ENCODE measurements around the gene SIAE.
"Not testable (repeated sequence)": the region's sequence is repeated elsewhere in the genome, so short reads cannot be mapped to it uniquely, and the experiment has no call there.

Gene SIAE

DNA sequence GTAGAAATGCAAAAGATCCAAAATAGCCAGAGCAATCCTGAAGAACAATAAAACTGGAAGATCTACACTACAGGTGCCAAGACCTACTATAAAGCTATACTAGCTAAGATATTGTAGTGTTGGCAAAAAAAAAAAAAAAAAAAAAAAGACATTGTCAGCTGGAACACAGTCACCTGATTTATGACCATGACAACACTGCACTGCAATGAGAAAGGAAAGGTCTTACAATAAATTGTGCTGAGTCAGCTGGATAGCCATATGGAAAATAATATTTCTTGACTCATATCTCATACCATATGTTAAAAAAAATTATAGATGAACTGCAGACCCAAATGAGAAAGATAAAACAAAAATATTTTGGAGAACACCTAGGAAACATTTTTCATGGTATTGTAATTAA is 65.4 kb downstream of the SIAE start:
- Histone ChIP-seq H2AFZ (ENCODE audit: low read depth, low read length) (no peak overlapping the region), H3K36me3 (ENCODE audit: insufficient read depth, low read length) (no peaks in the 10 kb centered on the region), H3K4me3 (ENCODE audit: low read length) (no peak overlapping the region), H3K9me3 (ENCODE audit: low read length) (no peaks in the 10 kb centered on the region), H3K27me3 (ENCODE audit: insufficient read depth, low read length) (peaks cover 13% of the 10 kb centered on the region), H3K4me1 (ENCODE audit: insufficient read depth, low read length) (no peaks in the 10 kb centered on the region)

DNA sequence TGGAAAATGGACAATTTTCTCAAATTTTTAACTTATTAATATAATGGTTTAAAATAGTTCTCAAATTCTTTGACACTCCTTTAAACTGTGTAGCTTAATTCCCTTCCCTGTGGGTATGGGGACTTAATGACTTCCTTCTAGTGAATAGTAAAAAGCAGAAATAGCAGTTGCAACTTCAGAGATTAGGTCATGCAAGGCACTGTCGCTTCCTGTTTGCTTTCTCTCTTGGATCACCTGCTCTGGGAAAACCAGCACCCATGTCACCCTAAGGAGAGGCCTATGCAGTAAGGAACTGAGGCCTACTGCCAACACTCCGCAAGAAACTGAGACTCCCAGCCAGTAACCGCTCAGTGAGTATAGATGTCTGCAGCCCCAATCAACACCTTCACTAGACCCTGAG is 67.8 kb downstream of the SIAE start:
- Histone ChIP-seq H3K9me3 (ENCODE audit: low read length) (no peaks in the 10 kb centered on the region), H3K4me1 (ENCODE audit: insufficient read depth, low read length) (no peaks in the 10 kb centered on the region), H2AFZ (ENCODE audit: low read depth, low read length) (no peak overlapping the region), H3K27me3 (ENCODE audit: insufficient read depth, low read length) (peaks cover 4% of the 10 kb centered on the region), H3K4me3 (ENCODE audit: low read length) (no peak overlapping the region), H3K36me3 (ENCODE audit: insufficient read depth, low read length) (no peaks in the 10 kb centered on the region)

DNA sequence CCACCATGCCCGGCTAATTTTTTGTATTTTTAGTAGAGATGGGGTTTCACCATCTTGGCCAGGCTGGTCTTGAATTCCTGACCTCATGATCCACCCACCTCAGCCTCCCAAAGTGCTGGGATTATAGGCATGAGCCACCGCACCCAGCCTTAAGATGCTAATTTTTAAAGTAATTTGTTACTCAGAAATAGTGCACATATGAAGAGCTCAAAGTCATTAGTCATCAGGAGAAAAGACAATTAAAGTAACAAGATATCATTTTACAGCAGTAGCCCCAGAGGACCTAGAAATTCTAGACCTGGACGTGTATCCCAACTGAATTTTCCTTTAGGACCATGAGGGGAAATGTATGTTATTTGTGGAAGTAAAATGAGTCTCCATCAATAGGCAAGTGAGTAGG is 70.8 kb downstream of the SIAE start:
- H3K4me1 ChIP-seq (ENCODE audit: insufficient read depth, low read length); H3K4me3 ChIP-seq (ENCODE audit: low read length); H2AFZ ChIP-seq (ENCODE audit: low read depth, low read length); H3K27me3 ChIP-seq (ENCODE audit: insufficient read depth, low read length); H3K9me3 ChIP-seq (ENCODE audit: low read length); H3K36me3 ChIP-seq (ENCODE audit: insufficient read depth, low read length): not testable (repeated sequence)

DNA sequence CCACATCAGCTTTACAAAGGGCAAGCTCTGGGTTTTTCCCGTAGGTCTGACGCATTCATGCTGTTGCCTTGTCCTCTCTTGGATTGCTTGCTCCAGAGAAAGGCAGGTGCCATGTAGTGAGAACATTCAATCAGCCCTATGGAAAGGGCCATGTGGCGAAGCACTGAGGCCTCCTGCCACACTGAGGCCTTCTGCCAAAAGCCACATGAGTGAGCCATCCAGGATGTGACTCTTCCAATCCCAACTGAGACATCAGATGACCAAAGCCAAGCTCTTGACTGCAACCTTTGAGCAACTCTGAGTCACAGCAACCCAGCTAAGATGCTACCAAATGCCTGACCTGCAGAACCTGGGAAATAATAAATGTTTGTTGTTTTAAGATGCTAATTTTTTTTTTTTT is 71.3 kb downstream of the SIAE start:
- H3K4me1 ChIP-seq (ENCODE audit: insufficient read depth, low read length): no peaks in the 10 kb centered on the region

DNA sequence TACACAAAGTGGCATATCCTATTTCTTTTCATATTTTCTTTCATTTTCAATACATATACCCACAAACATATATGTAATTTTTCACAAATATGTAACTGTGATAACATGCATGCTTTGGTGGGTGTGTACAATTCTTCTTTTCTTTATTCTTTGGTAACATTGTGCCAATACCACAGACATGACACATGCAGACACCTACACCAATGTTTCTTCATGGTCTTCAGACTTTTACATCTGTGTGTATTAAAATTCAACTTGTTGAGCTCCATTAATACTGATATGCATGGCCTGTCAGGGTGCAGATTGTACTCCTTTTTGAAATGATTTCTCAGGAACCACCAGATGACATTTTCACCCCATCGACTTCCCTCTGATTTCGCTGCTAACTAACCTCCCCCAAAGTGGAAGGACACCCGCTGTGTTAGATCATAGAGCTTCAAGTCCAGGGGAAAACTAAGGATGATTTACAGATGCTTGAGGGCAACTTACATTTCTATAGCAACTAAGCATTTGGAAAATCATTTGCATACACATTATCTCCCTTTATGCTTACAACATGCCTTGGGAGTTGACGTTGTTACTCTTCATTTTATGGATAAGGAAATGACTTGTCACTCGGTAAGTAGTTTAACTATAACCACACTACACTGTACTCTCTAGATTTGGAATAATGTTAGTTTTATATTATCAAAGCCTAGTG is 72.8 kb downstream of the SIAE start:
- Histone ChIP-seq H3K27me3 (ENCODE audit: insufficient read depth, low read length) (no peaks in the 10 kb centered on the region), H3K4me1 (ENCODE audit: insufficient read depth, low read length) (no peaks in the 10 kb centered on the region), H3K36me3 (ENCODE audit: insufficient read depth, low read length) (no peaks in the 10 kb centered on the region), H3K9me3 (ENCODE audit: low read length) (no peaks in the 10 kb centered on the region), H2AFZ (ENCODE audit: low read depth, low read length) (no peak overlapping the region), H3K4me3 (ENCODE audit: low read length) (no peak overlapping the region)

More for the DNA sequence above, 71.3 kb downstream of the SIAE start:
- Histone ChIP-seq H3K4me3 (ENCODE audit: low read length) (no peak overlapping the region), H3K9me3 (ENCODE audit: low read length) (no peaks in the 10 kb centered on the region), H2AFZ (ENCODE audit: low read depth, low read length) (no peak overlapping the region), H3K36me3 (ENCODE audit: insufficient read depth, low read length) (no peaks in the 10 kb centered on the region), H3K27me3 (ENCODE audit: insufficient read depth, low read length) (no peaks in the 10 kb centered on the region)

DNA sequence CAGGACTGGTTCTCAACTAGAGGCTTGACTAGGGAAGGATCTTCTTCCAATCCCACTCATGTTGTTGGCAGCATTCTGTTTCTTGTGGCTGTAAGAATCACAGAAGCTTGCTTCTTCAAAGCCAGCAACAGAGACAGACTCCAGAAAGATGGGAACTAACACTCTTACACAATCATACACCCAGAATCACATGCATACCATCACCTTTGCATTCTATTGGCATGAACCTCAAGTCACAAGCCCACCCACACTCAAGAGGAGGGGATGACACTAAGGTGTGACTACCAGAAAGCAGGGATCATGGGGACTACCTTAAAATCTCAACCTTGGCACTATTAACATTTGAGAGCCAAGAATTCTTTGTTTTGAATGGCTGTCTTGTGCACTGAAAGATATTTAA is 75.9 kb downstream of the SIAE start:
- Histone ChIP-seq H3K4me3 (ENCODE audit: low read length) (no peak overlapping the region), H2AFZ (ENCODE audit: low read depth, low read length) (no peak overlapping the region), H3K27me3 (ENCODE audit: insufficient read depth, low read length) (no peaks in the 10 kb centered on the region), H3K9me3 (ENCODE audit: low read length) (no peaks in the 10 kb centered on the region), H3K4me1 (ENCODE audit: insufficient read depth, low read length) (no peaks in the 10 kb centered on the region), H3K36me3 (ENCODE audit: insufficient read depth, low read length) (no peaks in the 10 kb centered on the region)

DNA sequence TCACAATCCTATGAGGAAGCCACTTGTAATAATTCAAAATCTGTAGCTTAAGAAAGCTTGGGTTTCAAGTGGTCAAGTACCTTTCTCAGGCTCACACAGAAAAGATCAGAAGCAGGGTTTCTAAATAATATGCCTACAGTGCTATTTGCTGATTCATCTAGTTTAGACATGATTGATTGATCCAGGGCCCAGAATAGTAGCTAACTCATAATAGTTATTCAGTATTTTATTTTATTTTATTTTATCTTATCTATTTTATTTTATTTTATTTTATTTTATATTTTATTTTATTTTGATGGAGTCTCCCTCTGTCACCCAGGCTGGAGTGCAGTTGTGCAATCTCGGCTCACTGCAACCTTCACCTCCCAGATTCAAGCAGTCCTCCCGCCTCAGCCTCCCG is 78.2 kb downstream of the SIAE start:
- no peak overlapping the region for H2AFZ ChIP-seq (ENCODE audit: low read depth, low read length)
- no peaks in the 10 kb centered on the region for H3K4me1 ChIP-seq (ENCODE audit: insufficient read depth, low read length)
- H3K4me3 ChIP-seq (ENCODE audit: low read length): no peak overlapping the region
- H3K9me3 ChIP-seq (ENCODE audit: low read length): no peaks in the 10 kb centered on the region
- H3K36me3 ChIP-seq (ENCODE audit: insufficient read depth, low read length): no peaks in the 10 kb centered on the region
- H3K27me3 ChIP-seq (ENCODE audit: insufficient read depth, low read length): no peaks in the 10 kb centered on the region

DNA sequence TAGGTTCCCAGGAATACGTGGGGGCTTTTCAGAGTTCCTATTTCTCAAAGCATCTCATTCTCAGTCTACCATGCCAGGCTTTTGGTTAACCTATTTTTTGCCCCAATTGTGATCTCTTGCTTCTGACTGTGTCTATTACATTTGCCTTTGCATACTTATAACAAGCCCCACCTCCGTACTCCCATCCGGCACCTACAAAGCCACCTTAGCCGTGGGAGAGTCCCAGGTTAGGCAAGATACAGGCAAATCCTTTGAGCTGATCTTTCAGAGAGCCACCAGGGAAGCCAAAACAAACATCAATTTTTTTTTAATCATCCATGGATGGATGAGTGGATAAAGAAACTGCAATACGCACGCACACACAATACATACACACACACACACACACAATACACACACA is 80.9 kb downstream of the SIAE start:
- no peaks in the 10 kb centered on the region for H3K36me3 ChIP-seq (ENCODE audit: insufficient read depth, low read length)
- H2AFZ ChIP-seq (ENCODE audit: low read depth, low read length): no peak overlapping the region
- H3K4me3 ChIP-seq (ENCODE audit: low read length): no peak overlapping the region
- H3K9me3 ChIP-seq (ENCODE audit: low read length): no peaks in the 10 kb centered on the region
- H3K4me1 ChIP-seq (ENCODE audit: insufficient read depth, low read length): no peaks in the 10 kb centered on the region
- no peaks in the 10 kb centered on the region for H3K27me3 ChIP-seq (ENCODE audit: insufficient read depth, low read length)

DNA sequence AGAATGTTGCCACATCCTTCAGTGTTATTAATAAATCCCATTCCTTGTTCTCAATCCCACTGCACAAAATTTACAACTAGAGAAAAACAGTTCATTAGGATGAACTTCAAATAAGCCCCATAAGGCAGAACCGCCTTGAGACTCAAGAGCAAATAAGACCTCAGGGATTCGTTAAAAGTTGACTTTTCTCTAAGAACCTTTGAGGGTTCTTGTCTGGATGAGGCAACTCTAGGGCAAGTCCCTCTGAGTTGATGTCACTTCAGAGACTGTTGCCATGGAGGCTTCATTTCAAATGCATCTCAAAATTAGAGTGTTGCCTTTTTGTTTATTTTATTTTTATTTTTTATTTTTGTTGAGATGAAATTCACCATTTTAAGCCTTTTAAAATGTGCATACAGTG is 82.1 kb downstream of the SIAE start:
- no peak overlapping the region for H3K4me3 ChIP-seq (ENCODE audit: low read length)

DNA sequence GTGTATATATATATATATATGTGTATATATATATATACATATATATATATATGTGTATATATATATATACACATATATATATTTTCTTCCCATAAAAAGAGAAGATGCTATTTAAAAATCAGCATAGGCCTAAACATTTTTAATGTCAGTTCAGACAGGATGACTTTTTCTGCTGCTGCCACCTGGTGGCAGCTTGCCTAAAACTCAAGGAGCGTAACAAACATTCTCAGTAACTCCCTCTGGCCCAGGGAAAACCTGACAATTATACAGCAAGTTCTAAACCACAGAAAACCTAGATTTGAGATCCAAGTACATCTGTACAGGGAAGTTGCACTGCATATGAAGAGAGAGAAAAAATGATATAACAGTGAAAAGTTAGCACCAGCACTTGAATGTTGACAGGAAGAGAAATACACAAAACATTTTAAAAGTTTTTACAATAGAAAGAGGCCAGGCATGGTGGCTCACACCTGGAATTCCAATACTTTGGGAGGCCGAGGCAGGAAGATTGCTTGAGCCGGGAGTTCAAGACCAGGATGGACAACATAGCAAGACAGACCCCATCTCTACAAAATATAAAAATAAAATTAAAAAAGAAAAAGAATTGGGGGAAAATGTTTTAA is 87.2 kb downstream of the SIAE start:
- Histone ChIP-seq H3K27me3 (ENCODE audit: insufficient read depth, low read length) (no peaks in the 10 kb centered on the region), H3K9me3 (ENCODE audit: low read length) (no peaks in the 10 kb centered on the region), H2AFZ (ENCODE audit: low read depth, low read length) (no peak overlapping the region), H3K4me1 (ENCODE audit: insufficient read depth, low read length) (no peaks in the 10 kb centered on the region), H3K36me3 (ENCODE audit: insufficient read depth, low read length) (no peaks in the 10 kb centered on the region), H3K4me3 (ENCODE audit: low read length) (no peak overlapping the region)

More for the DNA sequence above, 82.1 kb downstream of the SIAE start:
- no peaks in the 10 kb centered on the region for H3K4me1 ChIP-seq (ENCODE audit: insufficient read depth, low read length)
- H3K9me3 ChIP-seq (ENCODE audit: low read length): no peaks in the 10 kb centered on the region
- no peaks in the 10 kb centered on the region for H3K36me3 ChIP-seq (ENCODE audit: insufficient read depth, low read length)
- H3K27me3 ChIP-seq (ENCODE audit: insufficient read depth, low read length): no peaks in the 10 kb centered on the region
- no peak overlapping the region for H2AFZ ChIP-seq (ENCODE audit: low read depth, low read length)

DNA sequence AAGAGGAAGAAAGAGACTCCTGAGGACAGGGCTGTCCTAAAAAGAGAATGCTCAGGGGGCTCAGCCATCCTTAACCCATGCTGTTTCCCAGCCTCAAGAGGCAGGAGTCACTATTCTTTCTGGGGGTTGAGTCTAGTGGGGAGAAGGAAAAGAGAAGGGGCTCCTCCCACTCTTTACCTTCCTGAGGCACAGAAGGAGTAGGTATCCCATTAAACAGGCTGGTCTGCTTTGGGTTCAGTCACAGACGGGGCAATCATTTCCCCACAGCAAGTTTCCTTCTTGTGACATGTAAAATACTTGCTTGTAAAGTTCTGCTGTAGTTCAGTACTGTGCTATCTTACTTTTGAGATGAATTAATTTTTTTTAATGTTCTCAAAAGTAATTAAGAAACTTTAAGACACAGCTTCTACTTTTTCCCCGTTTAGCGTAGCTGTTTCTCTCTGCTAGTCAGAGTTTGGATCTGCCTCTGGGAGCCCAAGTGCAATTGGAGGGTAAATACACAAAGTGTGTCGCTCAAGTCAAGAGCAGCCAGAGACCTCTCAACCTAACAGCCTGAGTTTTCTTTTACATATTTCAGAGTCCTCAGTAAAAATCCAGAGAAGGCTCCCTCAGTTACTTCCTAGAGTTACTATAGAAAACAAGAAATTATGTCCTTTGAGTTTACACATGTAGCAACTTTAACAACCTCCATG is 88.7 kb downstream of the SIAE start:
- Histone ChIP-seq H3K36me3 (ENCODE audit: insufficient read depth, low read length) (no peaks in the 10 kb centered on the region), H3K4me3 (ENCODE audit: low read length) (no peak overlapping the region), H3K9me3 (ENCODE audit: low read length) (no peaks in the 10 kb centered on the region), H2AFZ (ENCODE audit: low read depth, low read length) (no peak overlapping the region), H3K27me3 (ENCODE audit: insufficient read depth, low read length) (no peaks in the 10 kb centered on the region), H3K4me1 (ENCODE audit: insufficient read depth, low read length) (no peaks in the 10 kb centered on the region)

DNA sequence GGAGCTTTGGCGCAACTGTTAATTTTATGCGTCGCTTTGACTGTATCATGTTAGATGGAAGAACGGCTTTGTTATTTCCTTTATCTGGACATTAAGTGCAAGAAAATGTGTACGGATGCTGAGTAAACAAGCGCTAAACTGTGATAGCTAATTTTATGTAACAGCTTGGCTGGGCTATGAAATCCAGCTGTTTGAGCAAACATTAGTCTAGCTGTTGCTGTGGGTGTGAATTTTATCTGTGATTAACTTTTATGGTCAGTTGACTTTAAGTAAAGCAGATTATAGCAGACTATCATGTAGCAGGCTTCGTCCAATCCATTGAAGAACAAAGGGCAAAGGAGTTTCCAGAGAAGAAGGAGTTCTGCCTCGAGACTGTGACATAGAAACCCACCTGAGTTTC is 89.8 kb downstream of the SIAE start:
- no peak overlapping the region for H2AFZ ChIP-seq (ENCODE audit: low read depth, low read length)
- H3K4me3 ChIP-seq (ENCODE audit: low read length): no peak overlapping the region
- no peaks in the 10 kb centered on the region for H3K27me3 ChIP-seq (ENCODE audit: insufficient read depth, low read length)
- no peaks in the 10 kb centered on the region for H3K36me3 ChIP-seq (ENCODE audit: insufficient read depth, low read length)
- no peaks in the 10 kb centered on the region for H3K9me3 ChIP-seq (ENCODE audit: low read length)
- no peaks in the 10 kb centered on the region for H3K4me1 ChIP-seq (ENCODE audit: insufficient read depth, low read length)
